K562 (cell line): Measurements from ENCODE around the gene ZNRD2. TPM values are rescaled to one million over a fixed set of nuclear protein-coding genes. Genes with fewer than 3 reads are reported as not detected.

Source experiments
- ETV5 ChIP-seq: sonication (generic); formaldehyde crosslinking; IDR thresholded peaks from 2 replicates; pipeline ENCODE4 v1.4.0; 2020; ENCODE audit warnings: low read depth, mild to moderate bottlenecking, missing genetic modification reagents
- FOSL1 ChIP-seq: fragments of 200-800 bp; sonication (Bioruptor generic); conservative IDR thresholded peaks from 2 replicates; pipeline ENCODE4 v1.6.1; 2016; ENCODE audit warnings: missing genetic modification characterization, missing compliant biosample characterization
- FOXM1 ChIP-seq, 2 experiments: fragments of 450-650 bp in 1 of 2; sonication (generic) in 1 of 2; formaldehyde crosslinking in 1 of 2; IDR thresholded peaks; 2 replicates each; pipeline versions ENCODE4 v1.6.1 to v1.9.0; 2017 to 2022; ENCODE audit warnings: low read depth in 2 of 2, mild to moderate bottlenecking in 2 of 2, missing genetic modification reagents in 1 of 2, moderate library complexity in 1 of 2
- GTF2A2 ChIP-seq: IDR thresholded peaks from 2 replicates; pipeline ENCODE4 v1.6.1; 2016; ENCODE audit warnings: mild to moderate bottlenecking, missing genetic modification characterization, missing compliant biosample characterization
- MBD2 ChIP-seq: sonication (generic); IDR thresholded peaks from 2 replicates; pipeline ENCODE4 v1.6.1; 2016; ENCODE audit warnings: low read depth, borderline replicate concordance
- MECOM ChIP-seq: fragments of 250-450 bp; sonication (Bioruptor Pico); IDR thresholded peaks from 2 replicates; pipeline ENCODE4 v1.8.0; 2022; ENCODE audit warnings: inconsistent platforms
- SUPT5H ChIP-seq: fragments of 450-650 bp; IDR thresholded peaks from 2 replicates; pipeline ENCODE4 v1.6.1; 2016
- TAL1 ChIP-seq: fragments of 450-650 bp; IDR thresholded peaks from 2 replicates; pipeline ENCODE4 v1.6.1; 2016; ENCODE audit warnings: mild to moderate bottlenecking
- YY1 ChIP-seq, 3 experiments: IDR thresholded peaks; 2 replicates each; pipeline ENCODE4 v1.6.1; 2011; ENCODE audit warnings: low read length in 2 of 3, mild to moderate bottlenecking in 2 of 3, moderate library complexity in 2 of 3, borderline replicate concordance in 1 of 3, control low read depth in 1 of 3, low read depth in 1 of 3; ENCODE audit not compliant: insufficient read depth in 3 of 3, insufficient replicate concordance in 2 of 3, control insufficient read depth in 1 of 3, insufficient read length in 1 of 3; ENCODE audit errors: extremely low read depth in 1 of 3
- ZKSCAN8 ChIP-seq: fragments of 200-800 bp; sonication (Bioruptor generic); IDR thresholded peaks from 2 replicates; pipeline ENCODE4 v1.6.1; 2016; ENCODE audit warnings: missing genetic modification characterization, missing compliant biosample characterization
- ZNF263 ChIP-seq: sonication (generic); formaldehyde crosslinking; IDR thresholded peaks from 2 replicates; pipeline ENCODE4 v1.8.0; 2022; ENCODE audit warnings: mild to moderate bottlenecking, missing genetic modification reagents, borderline replicate concordance
- ZNF668 ChIP-seq: fragments of 250-450 bp; sonication (Bioruptor Pico); IDR thresholded peaks from 2 replicates; pipeline ENCODE4 v1.8.0; 2022; ENCODE audit warnings: mild to moderate bottlenecking, inconsistent platforms
- polyA plus RNA-seq, 8 experiments: library from polyadenylated mRNA; depleted of rRNA in 4 of 8; stranded (reverse) in 5 of 8; unstranded in 3 of 8; fragments of >200 nt; fragmentation: Nextera tagmentation in 2 of 8; fragmentation: Illumina TruSeq in 1 of 8; extraction: Ambion mirVana in 2 of 8; extraction: Trizol in 1 of 8; gene quantifications; 2 replicates each; pipeline versions ENCODE4 v1.2.1 to v1.2.3, GENCODE V29; 2011 to 2014; ENCODE audit warnings: inconsistent platforms in 1 of 8, missing spikeins in 1 of 8
- total RNA-seq, 7 experiments: library from RNA; depleted of rRNA in 6 of 7; stranded (reverse); fragments of >200 nt in 6 of 7; fragmentation: Illumina TruSeq in 2 of 7; extraction: Trizol in 2 of 7; gene quantifications; 2 replicates each; pipeline versions ENCODE4 v1.2.1 to v1.2.3, GENCODE V29; 2011 to 2021; ENCODE audit warnings: low replicate concordance in 1 of 7
- TF ChIP-seq, protein P1 (sequence below): IDR thresholded peaks from 2 replicates; pipeline ENCODE4 v1.6.1; 2011; ENCODE audit warnings: borderline replicate concordance, low read depth, mild to moderate bottlenecking, moderate library complexity, low read length; ENCODE audit not compliant: insufficient read depth, poor library complexity, severe bottlenecking
- TF ChIP-seq, protein P2 (sequence below): fragments of 450-650 bp; IDR thresholded peaks from 2 replicates; pipeline ENCODE4 v1.6.1; 2016; ENCODE audit warnings: low read depth, mild to moderate bottlenecking, moderate library complexity
- TF ChIP-seq, protein P3 (sequence below): IDR thresholded peaks from 3 replicates; pipeline ENCODE4 v1.6.1; 2011; ENCODE audit warnings: borderline replicate concordance, mild to moderate bottlenecking; ENCODE audit not compliant: insufficient read length, insufficient read depth
- TF ChIP-seq, protein P4 (sequence below): fragments of 450-650 bp; IDR thresholded peaks from 2 replicates; pipeline ENCODE4 v1.6.1; 2016; ENCODE audit warnings: borderline replicate concordance
- TF ChIP-seq, protein P5 (sequence below), 2 experiments: fragments of 250-450 bp in 1 of 2; fragments of 450-650 bp in 1 of 2; sonication (Bioruptor Pico) in 1 of 2; IDR thresholded peaks; 2 replicates each; pipeline versions ENCODE4 v1.6.1 to v1.8.0; 2016 to 2021; ENCODE audit warnings: mild to moderate bottlenecking in 2 of 2, moderate library complexity in 2 of 2, missing compliant biosample characterization in 1 of 2, missing genetic modification characterization in 1 of 2

Gene ZNRD2
- total and polyA plus RNA-seq, 9 of the 15 experiments (the other 6 are each of a cell fraction or from before 2014, with no cell fraction given), result 13.4 to 129 (median 60.4) TPM

DNA sequence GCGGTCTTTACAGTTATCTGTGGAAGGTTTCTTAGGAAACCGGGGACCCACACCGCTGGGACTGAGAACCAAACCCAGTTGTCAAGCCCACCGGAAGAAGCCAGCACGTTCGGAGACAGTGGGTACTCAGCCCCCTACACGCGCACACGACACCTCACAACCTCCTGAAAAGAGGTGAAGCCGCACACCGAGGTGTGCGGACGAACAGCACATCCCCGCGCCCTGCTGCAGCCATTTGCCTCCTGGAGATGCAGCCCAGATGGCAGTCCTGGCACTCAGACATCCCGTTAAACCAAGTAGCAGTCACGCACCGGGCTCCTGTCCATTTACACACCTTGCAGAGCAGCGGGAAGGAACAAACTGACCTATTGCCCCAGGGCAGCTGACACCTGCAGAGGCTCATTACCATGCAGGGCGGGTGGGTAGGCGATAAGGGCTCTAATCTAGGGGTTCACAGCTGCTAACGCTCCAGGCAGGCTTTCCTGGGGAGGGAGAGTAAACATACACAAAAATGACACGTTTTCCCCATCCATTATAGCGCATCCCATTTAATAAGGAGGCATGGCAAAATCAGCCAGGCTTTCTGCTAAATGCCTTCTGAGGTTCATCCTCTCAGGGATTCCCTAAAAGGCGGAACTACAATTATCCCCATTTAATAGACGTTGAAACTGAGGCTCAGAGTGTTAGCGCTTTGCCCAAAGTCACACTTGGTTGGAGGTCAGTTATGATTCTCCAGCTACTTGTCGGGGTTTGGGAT lies 4.7 kb downstream of the ZNRD2 start (continued):
- TF ChIP-seq, protein P1, sequence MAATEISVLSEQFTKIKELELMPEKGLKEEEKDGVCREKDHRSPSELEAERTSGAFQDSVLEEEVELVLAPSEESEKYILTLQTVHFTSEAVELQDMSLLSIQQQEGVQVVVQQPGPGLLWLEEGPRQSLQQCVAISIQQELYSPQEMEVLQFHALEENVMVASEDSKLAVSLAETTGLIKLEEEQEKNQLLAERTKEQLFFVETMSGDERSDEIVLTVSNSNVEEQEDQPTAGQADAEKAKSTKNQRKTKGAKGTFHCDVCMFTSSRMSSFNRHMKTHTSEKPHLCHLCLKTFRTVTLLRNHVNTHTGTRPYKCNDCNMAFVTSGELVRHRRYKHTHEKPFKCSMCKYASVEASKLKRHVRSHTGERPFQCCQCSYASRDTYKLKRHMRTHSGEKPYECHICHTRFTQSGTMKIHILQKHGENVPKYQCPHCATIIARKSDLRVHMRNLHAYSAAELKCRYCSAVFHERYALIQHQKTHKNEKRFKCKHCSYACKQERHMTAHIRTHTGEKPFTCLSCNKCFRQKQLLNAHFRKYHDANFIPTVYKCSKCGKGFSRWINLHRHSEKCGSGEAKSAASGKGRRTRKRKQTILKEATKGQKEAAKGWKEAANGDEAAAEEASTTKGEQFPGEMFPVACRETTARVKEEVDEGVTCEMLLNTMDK, result no peak
- TF ChIP-seq TAL1, result peak; percentile 93
- TF ChIP-seq ETV5 (CRISPR knock-in tag), result peak; percentile 79; the same call in 1 of the 2 replicates
- TF ChIP-seq, protein P2, sequence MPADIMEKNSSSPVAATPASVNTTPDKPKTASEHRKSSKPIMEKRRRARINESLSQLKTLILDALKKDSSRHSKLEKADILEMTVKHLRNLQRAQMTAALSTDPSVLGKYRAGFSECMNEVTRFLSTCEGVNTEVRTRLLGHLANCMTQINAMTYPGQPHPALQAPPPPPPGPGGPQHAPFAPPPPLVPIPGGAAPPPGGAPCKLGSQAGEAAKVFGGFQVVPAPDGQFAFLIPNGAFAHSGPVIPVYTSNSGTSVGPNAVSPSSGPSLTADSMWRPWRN, result peak; percentile 44
- TF ChIP-seq, protein P3, sequence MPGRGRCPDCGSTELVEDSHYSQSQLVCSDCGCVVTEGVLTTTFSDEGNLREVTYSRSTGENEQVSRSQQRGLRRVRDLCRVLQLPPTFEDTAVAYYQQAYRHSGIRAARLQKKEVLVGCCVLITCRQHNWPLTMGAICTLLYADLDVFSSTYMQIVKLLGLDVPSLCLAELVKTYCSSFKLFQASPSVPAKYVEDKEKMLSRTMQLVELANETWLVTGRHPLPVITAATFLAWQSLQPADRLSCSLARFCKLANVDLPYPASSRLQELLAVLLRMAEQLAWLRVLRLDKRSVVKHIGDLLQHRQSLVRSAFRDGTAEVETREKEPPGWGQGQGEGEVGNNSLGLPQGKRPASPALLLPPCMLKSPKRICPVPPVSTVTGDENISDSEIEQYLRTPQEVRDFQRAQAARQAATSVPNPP, result no peak
- TF ChIP-seq SUPT5H, result 0 out of 2 replicates have a peak, but pooled peaks have one; percentile 4
- peak; percentile 74 for TF ChIP-seq FOXM1 (IDR thresholded peaks at IDR 0.05; ENCODE audit: low read depth)
- no peak; the same call in 1 of the 2 replicates for TF ChIP-seq FOXM1 (CRISPR knock-in tag; IDR thresholded peaks at IDR 0.05; ENCODE audit: low read depth)
- TF ChIP-seq MECOM (CRISPR knock-in tag), result peak; percentile 71
- 0 out of 2 replicates have a peak, but pooled peaks have one; percentile 79 for TF ChIP-seq ZKSCAN8 (CRISPR knock-in tag)
- 0 out of 2 replicates have a peak, but pooled peaks have one; percentile 59 for TF ChIP-seq ZNF263
- TF ChIP-seq YY1 (IDR thresholded peaks at IDR 0.05; ENCODE audit: borderline replicate concordance in 1 of 3, control insufficient read depth in 1 of 3, extremely low read depth in 1 of 3, insufficient read depth in 3 of 3, insufficient read length in 1 of 3, insufficient replicate concordance in 2 of 3, low read depth in 1 of 3, low read length in 2 of 3), result peak in 1 of 3 experiments; percentile 30
- TF ChIP-seq, protein P4, sequence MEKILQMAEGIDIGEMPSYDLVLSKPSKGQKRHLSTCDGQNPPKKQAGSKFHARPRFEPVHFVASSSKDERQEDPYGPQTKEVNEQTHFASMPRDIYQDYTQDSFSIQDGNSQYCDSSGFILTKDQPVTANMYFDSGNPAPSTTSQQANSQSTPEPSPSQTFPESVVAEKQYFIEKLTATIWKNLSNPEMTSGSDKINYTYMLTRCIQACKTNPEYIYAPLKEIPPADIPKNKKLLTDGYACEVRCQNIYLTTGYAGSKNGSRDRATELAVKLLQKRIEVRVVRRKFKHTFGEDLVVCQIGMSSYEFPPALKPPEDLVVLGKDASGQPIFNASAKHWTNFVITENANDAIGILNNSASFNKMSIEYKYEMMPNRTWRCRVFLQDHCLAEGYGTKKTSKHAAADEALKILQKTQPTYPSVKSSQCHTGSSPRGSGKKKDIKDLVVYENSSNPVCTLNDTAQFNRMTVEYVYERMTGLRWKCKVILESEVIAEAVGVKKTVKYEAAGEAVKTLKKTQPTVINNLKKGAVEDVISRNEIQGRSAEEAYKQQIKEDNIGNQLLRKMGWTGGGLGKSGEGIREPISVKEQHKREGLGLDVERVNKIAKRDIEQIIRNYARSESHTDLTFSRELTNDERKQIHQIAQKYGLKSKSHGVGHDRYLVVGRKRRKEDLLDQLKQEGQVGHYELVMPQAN, result peak; percentile 61; the same call in 1 of the 2 replicates
- no peak for TF ChIP-seq GTF2A2 (tag)
- TF ChIP-seq, protein P5, sequence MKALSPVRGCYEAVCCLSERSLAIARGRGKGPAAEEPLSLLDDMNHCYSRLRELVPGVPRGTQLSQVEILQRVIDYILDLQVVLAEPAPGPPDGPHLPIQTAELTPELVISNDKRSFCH (CRISPR knock-in tag; IDR thresholded peaks at IDR 0.05), result no peak
- TF ChIP-seq, protein P5 (tag; IDR thresholded peaks at IDR 0.05), result peak; percentile 77; the same call in 1 of the 2 replicates
- TF ChIP-seq FOSL1 (tag), result peak; percentile 38; the same call in 1 of the 2 replicates
- peak; percentile 63; the same call in 1 of the 2 replicates for TF ChIP-seq MBD2
- 0 out of 2 replicates have a peak, but pooled peaks have one; percentile 47 for TF ChIP-seq ZNF668 (CRISPR knock-in tag)
